ENCODE data around the gene HARS1.
"Not testable (repeated sequence)": the region's sequence is repeated elsewhere in the genome, so short reads cannot be mapped to it uniquely, and the experiment has no call there.

The HARS1 gene

DNA sequence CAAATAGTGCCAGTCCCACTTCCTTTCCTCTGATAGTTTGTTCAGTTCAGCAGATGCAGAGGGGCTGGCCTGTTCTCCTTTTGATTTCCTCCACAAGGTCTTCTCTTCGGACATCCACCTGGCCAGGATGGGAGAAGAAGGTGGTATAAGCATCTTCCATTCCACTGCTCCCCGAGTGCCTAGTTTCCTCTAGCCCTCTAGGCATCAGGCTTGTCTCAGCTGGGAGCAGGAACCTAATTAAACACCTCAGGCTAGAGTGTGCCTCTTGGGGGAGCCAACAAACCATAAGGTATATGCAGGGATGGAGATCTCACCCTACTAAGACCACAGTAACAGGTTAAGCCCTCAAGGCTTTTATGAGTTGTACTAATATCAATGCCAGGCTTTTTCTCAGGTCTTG, 17.0 kb downstream of the HARS1 start:
- DNase-seq = no peak

GRCh38 chr5:140673187-140673976, 17.8 kb downstream of the HARS1 start, which contains the start of gene DND1:
Gene DND1, minus strand, starts transcription at chr5:140673576. Its CDS starts 34 bp downstream, at chr5:140673542.
- DNase-seq = no peak

DNA sequence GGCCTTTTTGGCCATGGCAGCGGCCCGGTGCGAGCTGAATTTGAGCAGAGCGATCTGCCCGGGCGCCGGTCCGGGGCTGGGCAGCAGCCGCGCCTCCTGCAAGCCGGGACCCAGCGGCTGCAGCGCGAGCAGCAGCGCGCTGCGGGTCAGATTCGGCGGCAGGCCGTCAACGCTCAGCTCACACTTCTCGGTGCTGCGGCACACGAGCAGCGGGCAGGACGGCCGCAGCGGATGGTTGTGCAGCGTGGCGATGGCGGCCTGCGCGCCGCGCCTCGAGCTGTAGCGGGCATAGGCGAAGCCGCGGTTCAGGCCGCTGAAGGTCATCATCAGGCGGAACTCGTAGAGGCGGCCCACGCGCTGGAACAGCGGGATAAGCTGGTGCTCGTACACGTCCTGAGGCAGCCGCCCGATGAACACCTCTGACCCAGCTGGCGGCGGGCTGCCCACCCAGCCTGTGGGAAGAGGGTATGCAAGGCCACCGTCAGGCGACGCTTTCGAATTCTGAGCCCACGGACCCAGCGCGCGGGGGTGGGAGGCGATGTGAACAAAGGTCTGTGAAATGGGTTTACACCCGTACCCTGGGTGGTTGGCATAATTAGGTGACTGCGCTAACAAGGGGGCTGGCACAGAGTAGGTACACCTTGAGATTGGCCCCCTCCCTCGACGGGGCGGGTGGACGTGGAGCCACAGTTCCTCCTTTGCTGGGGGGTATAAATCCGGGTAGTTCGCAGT, 18.5 kb downstream of the HARS1 start:
- no peak for DNase-seq

GRCh38 chr5:140671472-140672125, 19.6 kb downstream of the HARS1 start:
- DNase-seq = no peak

GRCh38 chr5:140671035-140671434, 20.1 kb downstream of the HARS1 start:
- DNase-seq = not testable (repeated sequence)

- peak; percentile 96 for DNase-seq
These were observed 26.6 kb downstream of the HARS1 start, which contains the start of gene WDR55 for GRCh38 chr5:140664359-140665119. Gene WDR55, plus strand, starts transcription at chr5:140664904. Its CDS starts 9 bp downstream, at chr5:140664913.

GRCh38 chr5:140664030-140664358, 27.2 kb downstream of the HARS1 start:
- no peak for DNase-seq

DNA sequence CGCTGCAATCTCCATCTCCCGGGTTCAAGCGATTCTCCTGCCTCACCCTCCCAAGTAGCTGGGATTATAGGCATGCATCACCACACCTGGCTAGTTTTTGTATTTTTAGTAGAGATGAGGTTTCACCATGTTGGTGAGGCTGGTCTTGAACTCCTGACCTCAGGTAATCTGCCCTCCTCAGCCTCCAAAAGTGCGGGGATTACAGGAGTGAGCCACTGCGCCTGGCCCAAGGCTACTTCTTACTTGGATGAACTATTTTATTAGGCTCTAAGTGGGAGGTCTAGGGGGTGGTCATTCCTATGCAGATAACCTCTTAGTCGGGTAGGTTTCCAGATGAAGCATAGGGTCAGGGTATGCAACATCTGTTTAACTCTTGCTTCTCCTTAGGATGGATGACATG, 30.8 kb downstream of the HARS1 start:
- not testable (repeated sequence) for DNase-seq

DNA sequence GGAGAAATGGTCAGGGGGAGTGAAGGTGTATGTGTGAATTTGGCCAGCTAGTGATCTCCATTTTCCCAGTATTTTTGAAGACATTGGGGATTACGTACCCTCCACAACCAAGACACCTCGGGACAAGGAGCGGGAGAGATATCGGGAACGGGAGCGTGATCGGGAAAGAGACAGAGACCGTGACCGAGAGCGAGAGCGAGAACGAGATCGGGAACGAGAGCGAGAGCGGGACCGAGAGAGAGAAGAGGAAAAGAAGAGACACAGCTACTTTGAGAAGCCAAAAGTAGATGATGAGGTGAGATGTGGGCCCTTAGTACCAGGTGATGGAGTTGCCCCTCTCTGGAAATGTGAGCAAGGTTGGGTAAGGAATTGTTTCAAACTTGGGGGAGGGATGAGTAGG, 32.3 kb downstream of the HARS1 start:
- no peak for DNase-seq

DNA sequence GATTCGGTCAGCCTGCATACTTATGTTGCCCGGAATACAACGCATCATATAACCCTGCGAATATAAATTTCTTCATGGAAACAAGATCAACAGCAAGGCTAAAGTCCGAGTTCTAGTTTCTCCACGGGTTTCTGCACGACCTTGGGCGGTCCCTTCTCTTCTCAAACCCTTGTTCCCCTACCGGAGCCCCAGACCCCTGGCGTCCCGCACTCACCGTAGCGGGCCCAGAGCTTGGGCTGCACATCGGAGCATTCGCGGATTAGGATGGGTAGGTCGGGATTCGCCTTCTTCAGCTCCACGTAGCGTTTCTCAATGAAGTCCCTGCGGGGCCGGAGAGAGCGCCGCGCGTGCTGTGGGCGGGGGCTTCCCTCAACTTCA, 44.1 kb downstream of the HARS1 start:
- DNase-seq = peak; percentile 40

DNA sequence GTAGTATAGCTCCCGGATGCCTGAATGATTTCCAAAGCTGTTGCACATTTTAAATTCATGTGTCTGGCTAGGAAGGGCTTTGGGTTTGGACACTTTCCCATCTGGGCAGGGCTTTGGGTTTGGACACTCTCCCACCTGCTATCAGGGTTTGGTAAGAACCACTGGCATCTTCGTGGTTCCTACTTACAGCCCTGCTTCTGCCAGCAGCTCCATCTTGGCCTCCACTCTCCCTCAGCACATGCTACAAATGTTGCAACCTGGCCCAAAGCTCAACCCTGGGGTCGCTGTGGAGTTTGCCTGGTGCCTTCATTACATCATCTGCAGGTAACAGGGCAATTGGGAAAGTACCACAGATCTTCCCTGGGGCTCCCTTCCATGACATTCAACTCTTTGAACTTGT, 48.5 kb downstream of the HARS1 start:
- no peak for DNase-seq

DNA sequence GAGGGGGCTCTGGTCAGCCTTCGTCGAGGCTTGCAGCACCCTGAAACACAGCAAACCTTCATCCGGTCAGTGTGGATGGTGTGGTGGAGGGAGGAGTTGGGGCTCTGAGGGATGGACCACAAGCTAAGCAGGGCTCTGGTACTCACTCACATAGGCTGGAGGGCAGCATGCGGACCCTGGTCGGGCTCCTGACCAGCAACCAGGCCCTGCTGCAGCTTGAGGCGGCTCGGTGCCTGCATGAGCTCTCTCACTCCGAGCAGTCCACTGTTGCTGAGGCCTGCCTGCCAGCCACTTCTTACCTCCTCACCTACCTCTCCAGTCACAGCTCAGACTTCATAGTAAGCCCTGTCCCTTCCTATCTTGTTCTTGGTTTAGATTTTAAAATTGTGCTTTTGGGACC, 49.5 kb downstream of the HARS1 start:
- no peak for DNase-seq

- peak; percentile 97 for DNase-seq
These were observed 51.8 kb downstream of the HARS1 start, which contains the start of gene TMCO6 for GRCh38 chr5:140639148-140639981. Gene TMCO6, plus strand, starts transcription at chr5:140639451. Its CDS starts 77 bp downstream, at chr5:140639528.

DNA sequence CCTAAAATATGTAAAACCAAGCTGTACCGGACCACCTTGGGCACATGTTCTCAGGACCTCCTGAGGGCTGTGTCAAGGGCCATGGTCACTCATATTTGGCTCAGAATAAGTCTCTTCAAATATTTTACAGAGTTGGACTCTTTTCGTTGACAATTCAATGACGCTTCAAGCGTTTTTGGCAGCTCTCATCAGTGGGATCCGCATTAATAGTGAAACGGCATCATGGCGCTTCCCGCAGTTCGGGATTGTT, 52.3 kb downstream of the HARS1 start:
- DNase-seq = not testable (repeated sequence)

DNA sequence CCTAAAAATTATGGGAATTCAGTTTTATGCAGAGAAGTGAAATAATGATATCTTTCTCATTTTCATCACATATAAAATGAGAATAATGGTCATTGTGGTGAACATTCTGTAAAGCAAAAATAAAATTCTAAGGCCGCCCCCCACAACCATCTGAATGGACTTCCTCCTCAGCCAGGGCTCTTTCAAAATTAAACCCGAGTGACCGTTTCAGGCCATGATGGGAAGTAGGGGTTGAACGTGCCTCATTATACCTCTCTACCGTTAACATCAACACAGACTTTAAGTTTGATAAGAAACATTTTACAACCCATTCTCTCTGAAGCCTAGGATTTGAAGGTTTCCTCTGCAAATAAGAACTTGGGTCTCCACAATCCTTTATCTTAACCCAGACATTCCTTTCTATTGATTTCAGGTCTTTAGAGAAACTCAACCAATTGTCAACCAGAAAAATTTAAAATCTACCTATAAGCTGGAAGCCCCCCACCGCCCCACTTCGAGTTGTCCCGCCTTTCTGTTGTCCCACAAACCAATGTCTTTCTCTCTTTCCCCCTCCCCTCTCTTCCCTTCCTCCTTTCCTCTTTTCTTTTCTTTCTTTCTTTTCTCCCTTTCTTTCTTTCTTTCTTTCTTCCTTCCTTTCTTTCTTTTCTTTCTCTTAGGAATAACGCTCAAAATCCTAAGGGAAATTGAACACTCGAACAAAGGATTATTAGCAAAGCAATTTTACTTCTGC, 53.6 kb downstream of the HARS1 start:
- DNase-seq = no peak

GRCh38 chr5:140635291-140636257, 55.6 kb downstream of the HARS1 start:
- DNase-seq = no peak

GRCh38 chr5:140634103-140634502, 57.1 kb downstream of the HARS1 start:
- no peak for DNase-seq

- no peak for DNase-seq
These were observed 57.7 kb downstream of the HARS1 start for GRCh38 chr5:140633501-140633900.

GRCh38 chr5:140633021-140633471, 58.1 kb downstream of the HARS1 start, which contains the start of gene CD14:
Gene CD14, minus strand, starts transcription at chr5:140633175. Its CDS starts 104 bp downstream, at chr5:140633071.
- DNase-seq = peak; percentile 45

All from left hindlimb (tissue), 1 donor.